ENCODE measurements around the gene LIN37. TPM values are rescaled to one million over a fixed set of nuclear protein-coding genes. Genes with fewer than 3 reads are reported as not detected.

LIN37 gene
- total RNA-seq, 1 experiment from 2014 or later: 11.3 TPM

GRCh38 chr19:35775298-35776101, 27.1 kb downstream of the LIN37 start, which contains the start of gene ARHGAP33:
ARHGAP33 (plus strand) TSS chr19:35775564; CDS start chr19:35775659, 95 bp downstream.
- intact Hi-C loops (cut with micrococcal nuclease; ENCODE audit: unreplicated experiment): no loop called here

GRCh38 chr19:35776102-35776788, 27.9 kb downstream of the LIN37 start:
- intact Hi-C loops (cut with micrococcal nuclease; ENCODE audit: unreplicated experiment): no loop called here
- peaks cover 19% of the 10 kb centered on the region for H3K36me3 ChIP-seq (ENCODE audit: insufficient read depth, low read length, poor library complexity, severe bottlenecking)
- BruUV-seq (replicated peaks): no TSS peak
- ChIA-PET CTCF (no interaction called here), POLR2A (ENCODE audit: low non-redundant PET) (no interaction called here)
- TF ChIP-seq CTCF (conservative IDR thresholded peaks at IDR 0.05; ENCODE audit: low read depth, low read length): no peak
- no peak for TF ChIP-seq EZH2 (IDR thresholded peaks at IDR 0.05; ENCODE audit: borderline replicate concordance, low read depth, low read length, poor library complexity, severe bottlenecking)
- peak overlapping the region; percentile 37 for H3K27ac ChIP-seq (ENCODE audit: low read depth, low read length, poor library complexity, severe bottlenecking)
- peaks cover 13% of the 10 kb centered on the region for H3K4me1 ChIP-seq (ENCODE audit: insufficient read depth, low read length, poor library complexity, severe bottlenecking)
- H3K27me3 ChIP-seq (replicated peaks; ENCODE audit: insufficient read depth, low read depth, low read length, poor library complexity): no peaks in the 10 kb centered on the region
- no peaks in the 10 kb centered on the region for H3K9me3 ChIP-seq (ENCODE audit: low read depth, low read length, poor library complexity, severe bottlenecking)
- no peak for DNase-seq (ENCODE audit: low spot score)
- H3K4me3 ChIP-seq (ENCODE audit: low read depth, low read length, poor library complexity, severe bottlenecking): peak overlapping the region; percentile 81

More at GRCh38 chr19:35775298-35776101, 27.1 kb downstream of the LIN37 start, which contains the start of gene ARHGAP33:
- H3K27ac ChIP-seq (ENCODE audit: low read depth, low read length, poor library complexity, severe bottlenecking): peak within 1 kb of the TSS; percentile 37
- ChIA-PET POLR2A (ENCODE audit: low non-redundant PET) (no interaction called here), CTCF (no interaction called here)
- H3K36me3 ChIP-seq (ENCODE audit: insufficient read depth, low read length, poor library complexity, severe bottlenecking): peaks cover 16% of the 10 kb centered on the region
- peak within 1 kb of the TSS; percentile 81 for H3K4me3 ChIP-seq (ENCODE audit: low read depth, low read length, poor library complexity, severe bottlenecking)
- no peaks in the 10 kb centered on the region for H3K27me3 ChIP-seq (replicated peaks; ENCODE audit: insufficient read depth, low read depth, low read length, poor library complexity)
- BruUV-seq (replicated peaks): no TSS peak
- TF ChIP-seq CTCF (conservative IDR thresholded peaks at IDR 0.05; ENCODE audit: low read depth, low read length): no peak
- TF ChIP-seq EZH2 (IDR thresholded peaks at IDR 0.05; ENCODE audit: borderline replicate concordance, low read depth, low read length, poor library complexity, severe bottlenecking): no peak
- H3K9me3 ChIP-seq (ENCODE audit: low read depth, low read length, poor library complexity, severe bottlenecking): no peaks in the 10 kb centered on the region
- peak; percentile 99 for DNase-seq (ENCODE audit: low spot score)
- H3K4me1 ChIP-seq (ENCODE audit: insufficient read depth, low read length, poor library complexity, severe bottlenecking): peaks cover 13% of the 10 kb centered on the region

- ChIA-PET CTCF (no interaction called here), POLR2A (ENCODE audit: low non-redundant PET) (no interaction called here)
- Histone ChIP-seq H3K36me3 (ENCODE audit: insufficient read depth, low read length, poor library complexity, severe bottlenecking) (peaks cover 22% of the 10 kb centered on the region), H3K27ac (ENCODE audit: low read depth, low read length, poor library complexity, severe bottlenecking) (no peak overlapping the region), H3K4me3 (ENCODE audit: low read depth, low read length, poor library complexity, severe bottlenecking) (no peak overlapping the region), H3K9me3 (ENCODE audit: low read depth, low read length, poor library complexity, severe bottlenecking) (no peaks in the 10 kb centered on the region), H3K4me1 (ENCODE audit: insufficient read depth, low read length, poor library complexity, severe bottlenecking) (peaks cover 13% of the 10 kb centered on the region), H3K27me3 (replicated peaks; ENCODE audit: insufficient read depth, low read depth, low read length, poor library complexity) (no peaks in the 10 kb centered on the region)
- TF ChIP-seq CTCF (conservative IDR thresholded peaks at IDR 0.05; ENCODE audit: low read depth, low read length) (no peak), EZH2 (IDR thresholded peaks at IDR 0.05; ENCODE audit: borderline replicate concordance, low read depth, low read length, poor library complexity, severe bottlenecking) (no peak)
- no TSS peak for BruUV-seq (replicated peaks)
- intact Hi-C loops (cut with micrococcal nuclease; ENCODE audit: unreplicated experiment): no loop called here
- no peak for DNase-seq (ENCODE audit: low spot score)
These were observed 28.9 kb downstream of the LIN37 start for GRCh38 chr19:35777086-35777841.
